Astrocyte (in vitro differentiated cells and primary cell): ENCODE data around the gene ARHGAP4. TPM values are rescaled to one million over a fixed set of nuclear protein-coding genes. Genes with fewer than 3 reads are reported as not detected.

Source experiments
- DNase-seq: peaks from one replicate; pipeline ENCODE4 v3.0.0-alpha.2; 2010; ENCODE audit warnings: low read depth
- FAIRE-seq: peaks from 2 replicates; lab custom pipeline; 2011; peaks lifted over from hg19 to GRCh38; lab: Jason Lieb, UNC
- H2AFZ ChIP-seq: 2 replicates; pipeline ENCODE4 v1.6.0; 2012; ENCODE audit warnings: low read depth, low read length, inconsistent platforms
- H3K27ac ChIP-seq: 2 replicates; pipeline ENCODE4 v1.5.1; 2011; ENCODE audit warnings: low read depth, low read length, inconsistent platforms
- H3K27me3 ChIP-seq: 2 replicates; pipeline ENCODE4 v1.6.0; 2011; ENCODE audit warnings: low read length, inconsistent platforms; ENCODE audit not compliant: insufficient read depth
- H3K36me3 ChIP-seq: 2 replicates; pipeline ENCODE4 v1.5.1; 2011; ENCODE audit warnings: low read length, inconsistent platforms; ENCODE audit not compliant: insufficient read depth
- H3K4me1 ChIP-seq: 2 replicates; pipeline ENCODE4 v1.5.1; 2011; ENCODE audit warnings: low read length, inconsistent platforms; ENCODE audit not compliant: insufficient read depth
- H3K4me2 ChIP-seq: 2 replicates; pipeline ENCODE4 v1.6.0; 2012; ENCODE audit warnings: low read length, inconsistent platforms
- H3K4me3 ChIP-seq: 2 replicates; pipeline ENCODE4 v1.5.1; 2011; ENCODE audit warnings: low read depth, mild to moderate bottlenecking, low read length, inconsistent platforms; ENCODE audit not compliant: insufficient read depth
- H3K79me2 ChIP-seq: 2 replicates; pipeline ENCODE4 v1.6.0; 2012; ENCODE audit warnings: mild to moderate bottlenecking, low read length, inconsistent platforms; ENCODE audit not compliant: insufficient read depth
- H3K9ac ChIP-seq: 2 replicates; pipeline ENCODE4 v1.6.0; 2012; ENCODE audit warnings: mild to moderate bottlenecking, low read length, inconsistent platforms
- H3K9me3 ChIP-seq: 2 replicates; pipeline ENCODE4 v1.5.1; 2012; ENCODE audit warnings: low read depth, mild to moderate bottlenecking, low read length, inconsistent platforms; ENCODE audit not compliant: insufficient read depth
- H4K20me1 ChIP-seq: 2 replicates; pipeline ENCODE4 v1.6.0; 2012; ENCODE audit warnings: low read length, inconsistent platforms; ENCODE audit not compliant: insufficient read depth
- H3K27ac Mint-ChIP-seq: one replicate; pipeline ENCODE4 v1.8.0; 2021; ENCODE audit warnings: mild to moderate bottlenecking, mixed read lengths; ENCODE audit not compliant: unreplicated experiment
- H3K27me3 Mint-ChIP-seq: one replicate; pipeline ENCODE4 v1.8.0; 2021; ENCODE audit warnings: low read depth, mixed read lengths; ENCODE audit not compliant: unreplicated experiment
- H3K36me3 Mint-ChIP-seq: one replicate; pipeline ENCODE4 v1.8.0; 2021; ENCODE audit warnings: low read depth, mixed read lengths; ENCODE audit not compliant: unreplicated experiment
- H3K4me1 Mint-ChIP-seq: one replicate; pipeline ENCODE4 v1.8.0; 2021; ENCODE audit warnings: low read depth, mixed read lengths; ENCODE audit not compliant: unreplicated experiment
- H3K4me3 Mint-ChIP-seq: one replicate; pipeline ENCODE4 v1.8.0; 2021; ENCODE audit warnings: mild to moderate bottlenecking, moderate library complexity, mixed read lengths; ENCODE audit not compliant: unreplicated experiment
- H3K9me3 Mint-ChIP-seq: one replicate; pipeline ENCODE4 v1.8.0; 2021; ENCODE audit warnings: mild to moderate bottlenecking, mixed read lengths; ENCODE audit not compliant: unreplicated experiment
- EZH2 ChIP-seq: IDR thresholded peaks from 2 replicates; pipeline ENCODE4 v1.6.1; 2012; ENCODE audit warnings: mild to moderate bottlenecking, low read length, inconsistent platforms; ENCODE audit not compliant: insufficient read depth
- total RNA-seq: library from RNA; stranded (reverse); gene quantifications from 2 replicates; pipeline ENCODE4 v1.2.1, GENCODE V29; 2021
- TF ChIP-seq, protein P1 (sequence below): IDR thresholded peaks from 2 replicates; pipeline ENCODE4 v1.5.1; 2011; ENCODE audit warnings: low read depth, mild to moderate bottlenecking, inconsistent platforms, low read length, moderate library complexity; ENCODE audit not compliant: insufficient read depth

Gene ARHGAP4
- total RNA-seq, 1 donor from 2014 or later: 3.9 TPM

DNA sequence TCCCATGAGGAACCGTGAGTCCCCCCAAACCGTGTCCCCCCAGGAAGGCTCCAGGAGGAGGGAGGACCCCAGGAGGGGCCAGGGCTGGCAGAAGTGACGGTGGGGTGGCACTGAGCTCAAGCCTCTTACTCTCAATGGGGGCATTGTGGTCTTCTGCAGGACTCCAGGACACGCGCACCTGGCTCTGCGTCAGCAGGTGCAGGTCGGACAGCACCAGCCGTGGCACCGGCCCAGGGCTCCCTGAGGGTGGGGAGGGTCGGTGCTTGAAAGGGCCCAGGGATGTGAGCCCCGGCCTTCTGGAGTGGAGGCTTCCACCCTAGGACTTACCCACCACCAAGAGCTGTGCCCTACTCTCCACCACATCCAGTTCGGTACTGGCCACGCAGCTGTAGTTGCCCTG lies 58.4 kb downstream of the ARHGAP4 start:
- peaks cover 4% of the 10 kb centered on the region for H3K36me3 Mint-ChIP-seq
- H3K9ac ChIP-seq: no peak overlapping the region
- no peak overlapping the region for H3K4me2 ChIP-seq
- H3K4me1 ChIP-seq: no peaks in the 10 kb centered on the region
- H3K4me3 ChIP-seq: no peak overlapping the region
- no peak overlapping the region for H3K4me3 Mint-ChIP-seq
- H3K27me3 Mint-ChIP-seq: no peaks in the 10 kb centered on the region
- H3K36me3 ChIP-seq: no peaks in the 10 kb centered on the region
- peaks cover under 1% of the 10 kb centered on the region for H3K27me3 ChIP-seq
- H3K27ac Mint-ChIP-seq: no peak overlapping the region
- no peaks in the 10 kb centered on the region for H3K79me2 ChIP-seq
- no peak for DNase-seq
- no peak overlapping the region for H2AFZ ChIP-seq
- no peaks in the 10 kb centered on the region for H3K9me3 Mint-ChIP-seq
- no peak for FAIRE-seq
- H3K9me3 ChIP-seq: no peaks in the 10 kb centered on the region
- peaks cover 2% of the 10 kb centered on the region for H3K4me1 Mint-ChIP-seq
- no peaks in the 10 kb centered on the region for H4K20me1 ChIP-seq
- TF ChIP-seq, protein P1, sequence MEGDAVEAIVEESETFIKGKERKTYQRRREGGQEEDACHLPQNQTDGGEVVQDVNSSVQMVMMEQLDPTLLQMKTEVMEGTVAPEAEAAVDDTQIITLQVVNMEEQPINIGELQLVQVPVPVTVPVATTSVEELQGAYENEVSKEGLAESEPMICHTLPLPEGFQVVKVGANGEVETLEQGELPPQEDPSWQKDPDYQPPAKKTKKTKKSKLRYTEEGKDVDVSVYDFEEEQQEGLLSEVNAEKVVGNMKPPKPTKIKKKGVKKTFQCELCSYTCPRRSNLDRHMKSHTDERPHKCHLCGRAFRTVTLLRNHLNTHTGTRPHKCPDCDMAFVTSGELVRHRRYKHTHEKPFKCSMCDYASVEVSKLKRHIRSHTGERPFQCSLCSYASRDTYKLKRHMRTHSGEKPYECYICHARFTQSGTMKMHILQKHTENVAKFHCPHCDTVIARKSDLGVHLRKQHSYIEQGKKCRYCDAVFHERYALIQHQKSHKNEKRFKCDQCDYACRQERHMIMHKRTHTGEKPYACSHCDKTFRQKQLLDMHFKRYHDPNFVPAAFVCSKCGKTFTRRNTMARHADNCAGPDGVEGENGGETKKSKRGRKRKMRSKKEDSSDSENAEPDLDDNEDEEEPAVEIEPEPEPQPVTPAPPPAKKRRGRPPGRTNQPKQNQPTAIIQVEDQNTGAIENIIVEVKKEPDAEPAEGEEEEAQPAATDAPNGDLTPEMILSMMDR: no peak
- no peak for TF ChIP-seq EZH2
- no peak overlapping the region for H3K27ac ChIP-seq

DNA sequence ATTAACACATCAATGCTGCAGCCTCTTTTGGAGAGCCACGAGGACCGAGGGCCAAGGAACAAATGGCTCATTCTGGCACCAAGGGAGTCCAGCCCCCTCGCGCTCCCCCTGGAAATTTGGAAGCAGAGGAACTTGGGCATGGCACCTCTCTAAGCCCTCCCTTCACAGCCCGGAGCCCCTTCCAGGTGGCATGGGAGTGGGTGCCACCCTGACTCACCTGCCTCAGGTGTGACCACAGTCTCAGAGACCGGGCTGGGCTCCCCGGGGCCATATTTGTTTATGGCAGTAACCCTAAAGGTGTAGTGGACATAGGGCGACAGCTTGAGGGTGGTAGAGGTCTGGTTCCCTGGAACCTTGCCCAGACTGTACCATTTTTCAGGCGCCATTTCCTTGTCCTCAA lies 58.9 kb downstream of the ARHGAP4 start:
- Histone ChIP-seq H3K4me3 (no peak overlapping the region), H3K4me1 (no peaks in the 10 kb centered on the region), H3K4me2 (no peak overlapping the region), H3K36me3 (no peaks in the 10 kb centered on the region), H3K9ac (no peak overlapping the region), H3K9me3 (no peaks in the 10 kb centered on the region), H2AFZ (no peak overlapping the region), H4K20me1 (no peaks in the 10 kb centered on the region), H3K79me2 (no peaks in the 10 kb centered on the region), H3K27me3 (no peaks in the 10 kb centered on the region), H3K27ac (no peak overlapping the region)
- peaks cover 3% of the 10 kb centered on the region for H3K36me3 Mint-ChIP-seq
- no peak overlapping the region for H3K27ac Mint-ChIP-seq
- DNase-seq (no peak), FAIRE-seq (no peak)
- H3K9me3 Mint-ChIP-seq: no peaks in the 10 kb centered on the region
- H3K4me1 Mint-ChIP-seq: peaks cover 2% of the 10 kb centered on the region
- no peak overlapping the region for H3K4me3 Mint-ChIP-seq
- TF ChIP-seq, protein P1: no peak
- no peaks in the 10 kb centered on the region for H3K27me3 Mint-ChIP-seq

DNA sequence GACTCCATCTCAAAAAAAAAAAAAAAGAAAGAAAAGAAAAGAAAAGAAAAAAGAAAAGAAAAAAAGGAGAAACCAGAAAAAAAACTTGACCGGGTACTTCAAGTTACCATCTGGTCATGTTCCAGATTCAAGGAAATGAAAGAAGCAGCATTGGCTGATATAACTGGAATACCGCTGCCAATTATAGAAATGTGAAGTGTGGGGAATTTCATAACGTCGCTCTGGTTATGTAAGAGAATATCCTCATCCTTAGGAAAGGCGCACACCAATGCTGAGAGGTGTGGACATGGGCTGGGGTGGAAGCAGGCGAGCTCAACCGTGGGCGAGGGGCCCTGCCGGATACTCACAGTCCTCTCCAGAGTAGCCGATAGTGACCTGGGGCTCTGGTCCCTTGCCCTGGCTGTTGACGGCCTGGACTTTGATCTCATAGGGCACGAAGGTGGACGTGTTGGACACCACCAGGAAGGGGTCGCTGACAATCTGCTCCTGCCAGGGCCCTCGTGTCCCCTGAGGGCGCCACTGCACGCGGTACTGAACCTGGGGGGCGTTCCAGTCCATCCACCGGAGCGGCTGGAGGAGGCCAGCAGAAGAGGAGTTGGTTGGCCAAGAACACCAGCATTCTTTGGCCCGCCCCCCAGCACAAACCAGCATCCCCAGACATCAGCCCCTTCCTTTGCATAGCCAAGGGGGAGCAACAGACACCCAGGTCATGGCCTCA lies 59.6 kb downstream of the ARHGAP4 start:
- no peaks in the 10 kb centered on the region for H3K4me1 ChIP-seq
- H3K4me2 ChIP-seq: no peak overlapping the region
- Mint-ChIP-seq H3K36me3 (peaks cover 3% of the 10 kb centered on the region), H3K4me3 (no peak overlapping the region), H3K27me3 (no peaks in the 10 kb centered on the region), H3K9me3 (no peaks in the 10 kb centered on the region), H3K4me1 (peaks cover under 1% of the 10 kb centered on the region), H3K27ac (no peak overlapping the region)
- no peaks in the 10 kb centered on the region for H3K36me3 ChIP-seq
- no peaks in the 10 kb centered on the region for H3K9me3 ChIP-seq
- FAIRE-seq (no peak), DNase-seq (no peak)
- H3K9ac ChIP-seq: no peak overlapping the region
- no peak overlapping the region for H2AFZ ChIP-seq
- TF ChIP-seq, protein P1: no peak
- no peak for TF ChIP-seq EZH2
- no peaks in the 10 kb centered on the region for H4K20me1 ChIP-seq
- no peak overlapping the region for H3K27ac ChIP-seq
- H3K27me3 ChIP-seq: no peaks in the 10 kb centered on the region
- no peaks in the 10 kb centered on the region for H3K79me2 ChIP-seq
- H3K4me3 ChIP-seq: no peak overlapping the region
